WERI-Rb-1 (cell line): ENCODE measurements around the gene HHAT.
"Not testable (repeated sequence)": the region's sequence is repeated elsewhere in the genome, so short reads cannot be mapped to it uniquely, and the experiment has no call there.

Source experiments
- DNase-seq: peaks from one replicate; pipeline ENCODE4 v3.0.0-alpha.2; 2020
- H3K27ac ChIP-seq: fragments of 250-450 bp; sonication (Bioruptor Pico); 2 replicates; pipeline ENCODE4 v1.5.1; 2020; ENCODE audit warnings: mild to moderate bottlenecking, moderate library complexity
- H3K27me3 ChIP-seq: fragments of 250-450 bp; sonication (Bioruptor Pico); 2 replicates; pipeline ENCODE4 v1.5.1; 2021; ENCODE audit warnings: mild to moderate bottlenecking, low read depth, moderate library complexity; ENCODE audit not compliant: insufficient read depth, severe bottlenecking
- H3K36me3 ChIP-seq: fragments of 250-450 bp; sonication (Bioruptor Pico); 2 replicates; pipeline ENCODE4 v1.5.1; 2020; ENCODE audit warnings: mild to moderate bottlenecking, moderate library complexity
- H3K4me3 ChIP-seq: 2 replicates; pipeline ENCODE4 v1.5.1; 2011; ENCODE audit warnings: low read depth, mild to moderate bottlenecking, control low read depth, low read length
- H3K9me3 ChIP-seq: fragments of 250-450 bp; sonication (Bioruptor Pico); 2 replicates; pipeline ENCODE4 v1.5.1; 2021; ENCODE audit warnings: mild to moderate bottlenecking, moderate library complexity; ENCODE audit not compliant: severe bottlenecking
- CTCF ChIP-seq: IDR thresholded peaks from 2 replicates; pipeline ENCODE4 v1.5.1; 2011; ENCODE audit warnings: low read depth, mild to moderate bottlenecking, control low read depth, inconsistent platforms, low read length

The HHAT gene

GRCh38 chr1:210344706-210345105, 16.0 kb downstream of the HHAT start:
- no peaks in the 10 kb centered on the region for H3K9me3 ChIP-seq
- DNase-seq, result no peak
- H3K27ac ChIP-seq, result no peak overlapping the region
- H3K4me3 ChIP-seq, result no peak overlapping the region
- no peak for TF ChIP-seq CTCF
- H3K36me3 ChIP-seq, result no peaks in the 10 kb centered on the region; the same call in 1 of the 2 replicates
- no peaks in the 10 kb centered on the region for H3K27me3 ChIP-seq

- H3K36me3 ChIP-seq, result peaks cover 2% of the 10 kb centered on the region
- H3K9me3 ChIP-seq, result no peaks in the 10 kb centered on the region
- H3K27me3 ChIP-seq, result no peaks in the 10 kb centered on the region
- H3K27ac ChIP-seq, result no peak overlapping the region
- TF ChIP-seq CTCF, result no peak
- DNase-seq, result no peak
- H3K4me3 ChIP-seq, result no peak overlapping the region
Observed at GRCh38 chr1:210347112-210347511, 18.4 kb downstream of the HHAT start.

- no peaks in the 10 kb centered on the region for H3K9me3 ChIP-seq
- DNase-seq, result no peak
- H3K36me3 ChIP-seq, result peaks cover 2% of the 10 kb centered on the region
- no peak overlapping the region for H3K27ac ChIP-seq
- no peaks in the 10 kb centered on the region for H3K27me3 ChIP-seq
- no peak overlapping the region for H3K4me3 ChIP-seq
- TF ChIP-seq CTCF, result no peak
Observed at GRCh38 chr1:210351496-210351895, 22.8 kb downstream of the HHAT start.

- H3K27me3 ChIP-seq, result no peaks in the 10 kb centered on the region
- no peaks in the 10 kb centered on the region for H3K9me3 ChIP-seq
- H3K4me3 ChIP-seq, result no peak overlapping the region
- DNase-seq, result no peak
- H3K36me3 ChIP-seq, result peaks cover 2% of the 10 kb centered on the region
- H3K27ac ChIP-seq, result no peak overlapping the region
- TF ChIP-seq CTCF, result no peak
Observed at GRCh38 chr1:210352575-210352974, 23.9 kb downstream of the HHAT start.

- H3K27ac ChIP-seq, H3K36me3 ChIP-seq, H3K27me3 ChIP-seq, H3K9me3 ChIP-seq, DNase-seq, H3K4me3 ChIP-seq: not testable (repeated sequence)
Observed at GRCh38 chr1:210354305-210354704, 25.6 kb downstream of the HHAT start.

GRCh38 chr1:210358626-210359025, 29.9 kb downstream of the HHAT start:
- Histone ChIP-seq H3K36me3 (no peaks in the 10 kb centered on the region; the same call in 1 of the 2 replicates), H3K9me3 (no peaks in the 10 kb centered on the region), H3K27ac (no peak overlapping the region), H3K4me3 (no peak overlapping the region), H3K27me3 (no peaks in the 10 kb centered on the region)
- no peak for TF ChIP-seq CTCF
- DNase-seq, result no peak
